Upper lobe of right lung (tissue), 1 donor: ENCODE measurements around the gene SPECC1L. TPM values are rescaled to one million over a fixed set of nuclear protein-coding genes. Genes with fewer than 3 reads are reported as not detected.

Experiments
- ATAC-seq: fragments of 200-7000 bp; cut with Tn5 transposase; one replicate; pipeline ENCODE4 v1.9.1; 2020; ENCODE audit warnings: mild to moderate bottlenecking, moderate library complexity
- DNase-seq: peaks from one replicate; pipeline ENCODE4 v3.0.0-alpha.2; 2020
- H3K27ac ChIP-seq: fragments of 200-600 bp; one replicate; pipeline ENCODE4 v1.8.0; 2022
- H3K27me3 ChIP-seq: fragments of 200-600 bp; one replicate; pipeline ENCODE4 v1.8.0; 2022; ENCODE audit warnings: mild to moderate bottlenecking
- H3K36me3 ChIP-seq: fragments of 200-600 bp; one replicate; pipeline ENCODE4 v1.8.0; 2022
- H3K4me1 ChIP-seq: fragments of 200-600 bp; one replicate; pipeline ENCODE4 v1.8.0; 2022
- H3K4me3 ChIP-seq: fragments of 200-600 bp; one replicate; pipeline ENCODE4 v1.8.0; 2022; ENCODE audit warnings: mild to moderate bottlenecking
- H3K9me3 ChIP-seq: fragments of 200-600 bp; one replicate; pipeline ENCODE4 v1.8.0; 2022
- CTCF ChIP-seq: fragments of 200-600 bp; IDR thresholded peaks from one replicate; pipeline ENCODE4 v1.8.0; 2022; ENCODE audit warnings: antibody characterized with exemption
- intact Hi-C: fragments of 100-400 bp; cut with DNase I; formaldehyde crosslinking; loops from one replicate; pipeline ENCODE4 v1.11.0; 2022
- total RNA-seq: library from RNA; stranded (reverse); fragmentation: NEBNext Ultra II Directional; extraction: Animal tissue kit (Norgen Biotek cat#: 25700); gene quantifications from one replicate; pipeline ENCODE4 v1.2.1, GENCODE V29; 2021
- donor health status: DM: no; HTN: yes; CAD: no; lungs with severe emphysema.

The SPECC1L gene
- total RNA-seq, 1 donor from 2014 or later, result 87.1 TPM

GRCh38 chr22:24444729-24445466 is 174.3 kb downstream of the SPECC1L start:
- Histone ChIP-seq H3K27me3 (no peaks in the 10 kb centered on the region), H3K27ac (no peak overlapping the region), H3K4me1 (peaks cover 4% of the 10 kb centered on the region), H3K9me3 (no peaks in the 10 kb centered on the region), H3K4me3 (no peak overlapping the region), H3K36me3 (peaks cover 10% of the 10 kb centered on the region)
- no peak for DNase-seq
- intact Hi-C loops, result no loop called here
- ATAC-seq, result no peak
- TF ChIP-seq CTCF, result no peak

DNA sequence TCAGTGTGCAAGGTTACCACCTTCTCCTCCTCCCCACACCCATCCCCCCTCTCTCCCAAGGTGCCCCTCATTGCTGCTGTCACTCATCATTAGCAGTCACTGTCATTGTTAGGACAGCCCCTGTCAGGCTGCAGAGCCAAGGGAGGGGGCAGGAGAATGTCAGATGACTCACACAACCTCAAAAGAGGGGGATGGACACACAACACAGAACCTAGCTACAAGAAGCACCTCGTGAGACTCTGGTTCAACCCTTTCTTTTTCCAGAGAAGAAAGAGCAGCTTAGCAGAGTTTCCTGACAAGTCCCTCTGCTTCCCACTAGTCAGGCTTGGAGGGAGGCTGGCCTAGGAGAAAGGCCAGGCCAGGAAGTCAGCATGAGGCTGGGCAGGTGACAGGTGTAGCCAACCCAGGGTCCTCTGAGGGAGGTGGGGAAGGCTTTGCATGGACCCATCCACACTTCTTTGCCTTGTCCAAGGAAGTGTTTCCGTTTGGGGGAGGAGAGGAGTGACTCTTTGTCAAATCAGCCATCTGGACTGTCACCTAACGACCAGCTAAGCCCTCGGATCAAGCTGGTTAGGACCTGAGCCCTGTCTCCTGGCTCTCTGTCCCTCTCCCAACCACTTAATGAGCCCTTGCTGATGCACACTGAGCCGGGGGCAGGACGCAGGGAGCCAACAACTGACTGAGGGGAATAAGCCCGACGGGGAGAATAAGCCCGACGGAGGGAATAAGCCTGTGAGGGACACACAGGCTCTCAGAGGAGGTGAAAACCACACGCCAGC is 175.0 kb downstream of the SPECC1L start:
- DNase-seq (no peak), ATAC-seq (no peak)
- H3K4me3 ChIP-seq, result no peak overlapping the region
- H3K9me3 ChIP-seq, result no peaks in the 10 kb centered on the region
- TF ChIP-seq CTCF, result no peak
- H3K27ac ChIP-seq, result no peak overlapping the region
- peaks cover 10% of the 10 kb centered on the region for H3K36me3 ChIP-seq
- no peaks in the 10 kb centered on the region for H3K27me3 ChIP-seq
- intact Hi-C loops, result no loop called here
- peaks cover 9% of the 10 kb centered on the region for H3K4me1 ChIP-seq

DNA sequence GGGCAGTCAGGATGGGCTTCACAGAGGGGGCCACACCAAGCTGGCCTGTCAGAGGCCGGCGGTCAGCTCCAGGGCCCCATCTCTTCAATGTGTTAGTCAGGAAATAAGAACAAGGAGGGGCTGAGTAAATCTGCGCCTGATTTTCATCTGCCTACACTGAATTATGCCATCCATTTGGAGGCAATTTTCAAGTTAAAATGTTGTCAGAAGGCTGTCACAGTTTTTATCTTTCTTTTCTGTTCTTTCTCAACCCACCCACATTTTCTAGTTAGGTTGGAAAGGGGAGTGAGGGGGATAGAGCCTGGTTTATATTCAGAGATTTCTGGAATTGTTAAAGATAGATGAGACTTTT is 175.6 kb downstream of the SPECC1L start:
- TF ChIP-seq CTCF, result no peak
- no peak for ATAC-seq
- H3K9me3 ChIP-seq, result peaks cover under 1% of the 10 kb centered on the region
- H3K27me3 ChIP-seq, result no peaks in the 10 kb centered on the region
- no peak overlapping the region for H3K4me3 ChIP-seq
- intact Hi-C loops, result no loop called here
- H3K4me1 ChIP-seq, result peaks cover 9% of the 10 kb centered on the region
- H3K27ac ChIP-seq, result no peak overlapping the region
- no peak for DNase-seq
- H3K36me3 ChIP-seq, result peaks cover 10% of the 10 kb centered on the region

- no peak overlapping the region for H3K4me3 ChIP-seq
- no peaks in the 10 kb centered on the region for H3K36me3 ChIP-seq
- H3K27ac ChIP-seq, result no peak overlapping the region
- no peak for ATAC-seq
- peaks cover 4% of the 10 kb centered on the region for H3K9me3 ChIP-seq
- intact Hi-C loops, result no loop called here
- no peaks in the 10 kb centered on the region for H3K27me3 ChIP-seq
- TF ChIP-seq CTCF, result no peak
- peaks cover 11% of the 10 kb centered on the region for H3K4me1 ChIP-seq
- no peak for DNase-seq
Measured at GRCh38 chr22:24450610-24451009, 180.0 kb downstream of the SPECC1L start.

- no peak for ATAC-seq
- no peak overlapping the region for H3K27ac ChIP-seq
- TF ChIP-seq CTCF, result no peak
Measured at GRCh38 chr22:24451162-24451561, 180.5 kb downstream of the SPECC1L start.

More at GRCh38 chr22:24451162-24451561, 180.5 kb downstream of the SPECC1L start:
- H3K4me1 ChIP-seq, result peaks cover 12% of the 10 kb centered on the region
- DNase-seq, result no peak
- no peaks in the 10 kb centered on the region for H3K36me3 ChIP-seq
- intact Hi-C loops, result no loop called here
- no peaks in the 10 kb centered on the region for H3K27me3 ChIP-seq
- peaks cover 4% of the 10 kb centered on the region for H3K9me3 ChIP-seq
- H3K4me3 ChIP-seq, result no peak overlapping the region
